Effector memory CD4-positive, alpha-beta T cell (primary cell): ENCODE results near the gene NID2.
A peak's percentile ranks its signal among the peaks of the same experiment; 100 is the strongest.

Experiments used
- DNase-seq, 3 donors: peaks; one replicate each; pipeline ENCODE4 v3.0.0-alpha.2; 2020
- H3K27ac ChIP-seq: 2 replicates; pipeline ENCODE4 v1.7.0; 2013; ENCODE audit warnings: mild to moderate bottlenecking, low read length, moderate library complexity; ENCODE audit not compliant: insufficient read depth, poor library complexity, severe bottlenecking
- H3K27me3 ChIP-seq: replicated peaks from 2 replicates; pipeline ENCODE4 v1.7.0; 2013; ENCODE audit warnings: mild to moderate bottlenecking, low read length; ENCODE audit not compliant: insufficient read depth, control insufficient read depth, poor library complexity, severe bottlenecking
- H3K36me3 ChIP-seq: 2 replicates; pipeline ENCODE4 v1.7.0; 2013; ENCODE audit warnings: mild to moderate bottlenecking, low read length, moderate library complexity; ENCODE audit not compliant: control insufficient read depth, insufficient read depth
- H3K4me1 ChIP-seq: 2 replicates; pipeline ENCODE4 v1.7.0; 2013; ENCODE audit warnings: low read length, mild to moderate bottlenecking; ENCODE audit not compliant: control insufficient read depth, insufficient read depth, poor library complexity, severe bottlenecking
- H3K4me3 ChIP-seq: 2 replicates; pipeline ENCODE4 v1.7.0; 2013; ENCODE audit warnings: low read length, low read depth, mild to moderate bottlenecking; ENCODE audit not compliant: insufficient read depth, poor library complexity, severe bottlenecking
- H3K9me3 ChIP-seq: 2 replicates; pipeline ENCODE4 v1.7.0; 2013; ENCODE audit warnings: mild to moderate bottlenecking, low read length, moderate library complexity; ENCODE audit not compliant: control insufficient read depth

Gene NID2

DNA sequence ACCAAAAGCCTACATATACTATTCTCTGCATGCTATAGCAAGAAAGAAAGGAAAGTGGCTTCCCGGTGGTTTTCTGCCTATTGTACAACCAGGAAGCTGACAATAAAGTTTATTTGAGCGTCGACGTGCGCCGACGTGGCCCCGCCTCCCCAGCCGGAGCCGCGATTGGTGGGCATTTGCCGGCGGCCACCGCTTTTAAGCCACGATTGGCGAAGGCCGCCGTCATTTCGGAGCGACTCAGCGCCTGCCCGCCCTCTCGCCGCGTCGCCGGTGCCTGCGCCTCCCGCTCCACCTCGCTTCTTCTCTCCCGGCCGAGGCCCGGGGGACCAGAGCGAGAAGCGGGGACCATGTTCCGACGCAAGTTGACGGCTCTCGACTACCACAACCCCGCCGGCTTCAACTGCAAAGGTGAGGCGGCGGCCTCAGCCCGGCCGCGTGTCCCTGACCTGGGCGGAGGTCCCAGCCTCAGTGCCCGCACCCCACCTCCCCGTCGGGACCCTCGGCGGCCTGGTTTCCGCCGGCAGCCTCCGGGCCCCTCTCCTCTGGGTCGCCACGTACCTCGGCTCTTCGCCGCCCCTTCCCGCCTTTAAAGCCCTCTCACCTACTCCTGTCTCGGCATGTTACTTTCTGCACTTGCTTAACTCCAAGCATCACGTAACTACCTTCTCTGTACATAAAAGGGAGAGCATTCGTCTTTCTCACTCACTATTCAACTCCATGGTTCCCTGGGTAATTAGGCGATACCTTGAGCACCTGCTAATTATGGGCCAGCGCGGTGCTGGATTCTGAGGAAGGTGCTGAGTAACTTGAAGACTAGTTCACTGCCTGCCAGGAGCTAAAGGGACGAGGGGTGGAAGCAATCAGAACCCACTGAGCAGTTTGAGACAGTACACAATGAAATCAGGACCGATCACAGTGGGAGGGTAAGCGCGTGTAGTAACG, 79.3 kb downstream of the NID2 start, which contains the start of gene RTRAF:
Gene RTRAF (plus strand): TSS at position 254 of the 942 bp plus-strand sequence. CDS start 94 bp downstream, at position 348.
- peak; percentile 83 to 86 (median 84) for DNase-seq
- H3K36me3 ChIP-seq = peaks cover 26% of the 10 kb centered on the region
- H3K4me3 ChIP-seq = peak within 1 kb of the TSS; percentile 95
- peaks cover 5% of the 10 kb centered on the region for H3K4me1 ChIP-seq
- peak within 1 kb of the TSS; percentile 91 for H3K27ac ChIP-seq
- H3K9me3 ChIP-seq = no peaks in the 10 kb centered on the region
- no peaks in the 10 kb centered on the region for H3K27me3 ChIP-seq

DNA sequence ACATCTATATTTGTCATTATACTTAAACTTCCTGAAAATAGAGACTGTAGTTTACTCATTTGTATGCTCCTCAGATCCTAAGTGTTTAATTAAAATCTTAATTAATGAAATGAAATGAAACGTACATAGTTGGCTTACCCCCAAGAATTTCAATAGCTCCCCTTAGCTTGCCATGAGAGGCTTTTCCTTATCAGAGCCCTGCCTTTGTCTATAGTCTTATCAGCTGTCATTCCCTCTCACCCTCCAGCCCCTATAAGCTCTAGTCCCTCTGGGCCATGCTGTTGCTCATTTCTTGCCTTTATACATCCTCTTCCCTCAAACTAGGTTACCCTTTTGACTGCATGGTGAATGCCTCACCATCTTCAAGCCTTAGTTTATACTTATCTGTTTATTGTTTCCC, 80.6 kb downstream of the NID2 start:
- no peak overlapping the region for H3K4me3 ChIP-seq

DNA sequence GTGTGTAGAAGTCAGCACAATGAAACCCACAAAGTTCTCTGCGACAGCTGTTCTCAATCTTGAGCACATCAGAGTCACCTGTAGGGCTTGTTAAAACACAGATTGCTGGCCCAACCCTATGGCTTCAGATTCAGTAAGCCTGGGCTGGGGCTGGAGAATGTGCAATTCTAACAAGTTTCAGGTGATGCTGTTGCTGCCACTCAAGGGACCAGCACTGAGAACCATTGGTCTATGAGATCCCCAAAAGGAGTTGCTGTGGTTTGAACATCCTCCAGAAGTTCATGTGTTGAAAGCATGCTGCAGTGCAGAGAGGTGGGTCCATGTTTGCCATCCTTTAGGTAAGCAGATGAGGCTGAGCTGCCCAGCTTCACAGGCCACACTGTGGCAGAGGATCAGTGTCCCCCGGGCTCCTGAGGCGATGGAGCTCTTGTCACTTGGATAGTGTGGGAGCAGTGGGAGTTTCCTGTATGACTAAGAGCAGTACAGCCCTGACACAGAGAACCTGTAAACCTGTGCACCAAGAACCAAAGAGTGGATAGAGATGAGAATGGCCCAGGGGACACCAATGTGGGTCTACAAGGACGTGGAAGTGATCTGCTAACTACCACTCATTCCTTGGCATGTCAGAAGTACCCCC, 87.5 kb downstream of the NID2 start:
- Histone ChIP-seq H3K36me3 (no peaks in the 10 kb centered on the region), H3K4me1 (no peaks in the 10 kb centered on the region), H3K27me3 (no peaks in the 10 kb centered on the region), H3K4me3 (no peak overlapping the region), H3K9me3 (no peaks in the 10 kb centered on the region), H3K27ac (no peak overlapping the region)
- no peak for DNase-seq

More for the DNA sequence above, 80.6 kb downstream of the NID2 start:
- Histone ChIP-seq H3K36me3 (peaks cover 15% of the 10 kb centered on the region), H3K9me3 (no peaks in the 10 kb centered on the region), H3K4me1 (peaks cover 5% of the 10 kb centered on the region), H3K27ac (peak overlapping the region; percentile 91), H3K27me3 (no peaks in the 10 kb centered on the region)
- no peak for DNase-seq

DNA sequence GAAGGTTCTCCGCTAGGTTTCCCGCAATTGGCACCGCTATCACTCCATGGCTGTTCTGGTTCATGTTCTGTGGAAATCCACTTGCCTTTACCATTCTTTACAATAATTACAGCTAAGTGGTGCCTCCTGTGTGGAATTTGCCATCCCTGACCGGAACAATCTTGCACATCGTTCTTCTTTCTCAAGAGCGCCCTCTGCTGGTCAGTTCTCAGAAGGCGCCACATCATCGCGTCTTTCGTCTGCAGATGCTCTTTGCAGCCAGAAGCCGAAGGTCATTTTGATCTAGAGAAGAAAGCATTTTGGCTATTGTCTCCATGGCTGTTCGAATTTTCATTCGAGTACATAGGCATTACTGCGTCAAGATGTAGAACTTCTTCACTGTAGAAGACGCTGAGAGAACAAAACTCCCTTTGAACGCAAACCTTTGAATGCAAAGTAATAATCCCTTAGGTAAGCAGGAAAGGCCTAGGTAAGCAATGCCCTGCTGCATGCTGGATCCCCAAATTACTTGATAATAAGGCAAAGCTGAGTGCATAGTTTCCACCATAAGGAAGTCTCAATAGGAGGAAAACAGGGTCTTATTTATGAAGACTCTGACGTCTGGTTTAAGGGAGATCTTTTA, 89.7 kb downstream of the NID2 start:
- Histone ChIP-seq H3K4me1 (no peaks in the 10 kb centered on the region), H3K27ac (no peak overlapping the region), H3K4me3 (no peak overlapping the region), H3K36me3 (no peaks in the 10 kb centered on the region), H3K9me3 (no peaks in the 10 kb centered on the region), H3K27me3 (no peaks in the 10 kb centered on the region)
- DNase-seq = peak; percentile 58 to 73 (median 70)

DNA sequence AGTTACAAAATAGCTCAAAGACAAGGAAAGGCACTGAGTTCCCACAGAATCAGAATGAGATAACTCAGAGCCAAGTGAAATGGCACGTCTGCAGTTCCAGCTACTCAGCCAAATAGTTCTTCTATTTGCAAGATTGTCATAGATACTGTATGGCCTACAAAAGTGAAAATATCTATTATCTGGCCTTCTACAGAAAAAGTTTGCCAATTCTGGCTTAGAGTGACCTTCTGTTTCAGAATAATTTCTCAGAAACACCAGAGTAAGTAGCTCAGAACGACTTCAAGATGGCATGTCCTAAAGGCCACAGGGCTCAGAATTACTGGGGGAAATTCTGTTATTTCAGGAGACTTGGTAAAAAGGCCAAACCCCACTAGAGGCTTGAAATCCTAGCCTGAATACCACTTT, 90.2 kb downstream of the NID2 start:
- H3K9me3 ChIP-seq = no peaks in the 10 kb centered on the region
- DNase-seq = no peak
- H3K4me1 ChIP-seq = no peaks in the 10 kb centered on the region
- no peaks in the 10 kb centered on the region for H3K27me3 ChIP-seq
- H3K36me3 ChIP-seq = no peaks in the 10 kb centered on the region
- H3K4me3 ChIP-seq = no peak overlapping the region
- H3K27ac ChIP-seq = no peak overlapping the region

DNA sequence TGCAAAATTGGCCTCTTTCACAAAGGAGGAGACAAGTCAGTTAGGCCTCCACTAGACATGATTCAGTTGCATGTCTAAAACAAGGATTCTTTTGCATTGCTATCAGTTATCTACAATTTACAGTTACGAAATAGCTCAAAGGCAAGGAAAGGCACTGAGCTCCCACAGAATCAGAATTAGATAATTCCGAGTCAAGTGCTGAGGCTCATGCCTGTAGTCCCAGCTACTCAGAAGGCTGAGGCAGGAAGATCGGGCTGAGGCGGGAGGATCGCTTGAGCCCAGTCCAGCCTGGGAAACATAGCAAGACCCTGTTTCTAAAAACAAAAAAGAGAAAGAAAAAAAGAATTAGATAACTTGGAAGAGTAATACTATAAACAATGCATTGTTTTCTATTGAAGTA, 91.8 kb downstream of the NID2 start:
- Histone ChIP-seq H3K9me3 (no peaks in the 10 kb centered on the region), H3K27me3 (no peaks in the 10 kb centered on the region), H3K36me3 (no peaks in the 10 kb centered on the region), H3K4me1 (no peaks in the 10 kb centered on the region), H3K4me3 (no peak overlapping the region), H3K27ac (no peak overlapping the region)
- no peak for DNase-seq

DNA sequence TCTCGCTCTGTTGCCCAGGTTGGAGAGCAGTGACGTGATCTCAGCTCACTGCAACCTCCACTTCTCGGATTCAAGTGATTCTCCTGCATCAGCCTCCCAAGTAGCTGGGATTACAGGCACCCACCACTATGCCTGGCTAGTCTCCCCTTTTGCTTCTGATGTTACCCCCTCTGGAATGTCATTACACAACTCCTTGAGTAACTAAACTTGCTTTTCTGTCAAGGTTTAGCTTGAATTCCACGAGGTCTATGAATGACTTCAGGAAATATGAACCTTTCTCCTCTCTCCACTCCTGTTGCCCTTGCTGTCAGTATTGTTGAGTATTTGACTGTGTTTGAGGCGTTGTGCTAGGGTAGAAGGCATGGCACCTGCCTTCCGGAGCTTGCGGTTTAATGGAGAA, 96.3 kb downstream of the NID2 start:
- Histone ChIP-seq H3K9me3 (no peaks in the 10 kb centered on the region), H3K4me3 (no peak overlapping the region), H3K36me3 (peaks cover 13% of the 10 kb centered on the region), H3K27me3 (no peaks in the 10 kb centered on the region), H3K27ac (no peak overlapping the region), H3K4me1 (no peaks in the 10 kb centered on the region)
- DNase-seq = no peak

DNA sequence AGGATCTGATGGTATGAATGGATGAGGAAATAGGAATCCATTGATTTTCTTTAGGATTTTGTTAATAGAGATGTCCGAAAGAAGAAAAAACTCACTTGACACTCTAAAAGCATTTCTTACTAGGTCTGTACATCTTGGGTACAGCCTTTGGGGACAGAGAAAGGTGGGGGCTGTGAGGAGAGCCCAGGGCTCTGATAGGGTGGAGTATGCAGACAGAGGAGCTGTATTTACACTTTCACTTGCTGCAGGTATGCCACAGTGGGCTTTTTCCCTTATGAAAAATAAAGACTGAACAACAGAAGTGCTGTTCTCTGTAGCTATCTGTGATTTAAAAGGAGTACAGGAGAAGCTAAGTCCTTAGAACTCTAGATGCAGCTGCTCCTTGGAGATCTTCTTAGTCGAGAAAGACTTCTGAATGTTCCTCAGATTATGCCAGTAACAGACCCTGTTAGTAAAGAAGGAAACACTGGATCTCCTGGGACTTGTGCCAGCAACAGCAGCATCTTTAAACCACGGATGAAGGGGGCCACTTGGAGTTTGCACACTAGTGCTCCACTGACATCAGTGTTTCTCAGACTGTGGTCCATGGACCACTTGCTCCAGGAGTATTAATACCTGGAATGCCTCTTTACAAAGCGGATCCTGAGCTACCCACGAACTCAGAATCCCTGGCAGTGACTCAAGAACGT, 98.9 kb downstream of the NID2 start:
- no peak overlapping the region for H3K27ac ChIP-seq
- no peak for DNase-seq
- H3K9me3 ChIP-seq = no peaks in the 10 kb centered on the region
- H3K27me3 ChIP-seq = no peaks in the 10 kb centered on the region
- no peak overlapping the region for H3K4me3 ChIP-seq
- peaks cover 14% of the 10 kb centered on the region for H3K36me3 ChIP-seq
- H3K4me1 ChIP-seq = no peaks in the 10 kb centered on the region

DNA sequence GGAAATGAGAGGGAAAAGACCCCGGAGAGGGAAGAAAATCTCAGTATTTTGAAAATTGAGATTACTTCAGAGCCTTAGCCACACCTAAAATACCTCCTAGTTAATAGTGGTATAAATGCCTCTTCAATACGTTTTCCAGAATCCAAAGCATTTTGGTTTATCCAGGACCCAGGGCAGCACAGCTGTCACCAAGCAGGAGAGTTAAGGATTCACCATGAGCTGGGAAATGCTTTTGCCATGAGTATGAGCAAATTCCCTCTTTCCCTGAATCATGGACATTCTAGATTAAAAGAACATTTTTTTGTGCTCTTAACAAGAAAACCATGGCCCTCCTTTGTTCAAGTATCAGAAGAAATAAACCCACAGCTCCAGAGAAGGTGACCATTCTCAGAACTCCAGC, 101.3 kb downstream of the NID2 start:
- no peak overlapping the region for H3K4me3 ChIP-seq
- peaks cover 14% of the 10 kb centered on the region for H3K36me3 ChIP-seq
- H3K27me3 ChIP-seq = no peaks in the 10 kb centered on the region
- DNase-seq = no peak
- no peaks in the 10 kb centered on the region for H3K9me3 ChIP-seq
- H3K27ac ChIP-seq = no peak overlapping the region
- no peaks in the 10 kb centered on the region for H3K4me1 ChIP-seq
